H1 (cell line): Measurements from ENCODE around the gene FAM53B. TPM values are rescaled to one million over a fixed set of nuclear protein-coding genes. Genes with fewer than 3 reads are reported as not detected.

Experiments used
- CHD7 ChIP-seq: fragments of 300-600 bp; sonication (generic); IDR thresholded peaks from 2 replicates; pipeline ENCODE4 v1.7.1; 2012; ENCODE audit warnings: low read length, moderate library complexity, mild to moderate bottlenecking, inconsistent platforms; ENCODE audit not compliant: insufficient replicate concordance
- EP300 ChIP-seq, 2 experiments: IDR thresholded peaks; 1 replicate in 1 of 2; 2 replicates in 1 of 2; pipeline ENCODE4 v1.6.1; 2011 to 2012; ENCODE audit warnings: low read depth in 2 of 2, low read length in 2 of 2, mild to moderate bottlenecking in 2 of 2, borderline replicate concordance in 1 of 2, inconsistent platforms in 1 of 2, moderate library complexity in 1 of 2
- HDAC2 ChIP-seq, 2 experiments: fragments of 300-600 bp in 1 of 2; sonication (generic) in 1 of 2; IDR thresholded peaks; 2 replicates each; pipeline ENCODE4 v1.6.1; 2011 to 2012; ENCODE audit warnings: low read depth in 2 of 2, low read length in 2 of 2, mild to moderate bottlenecking in 2 of 2, moderate library complexity in 2 of 2, borderline replicate concordance in 1 of 2, inconsistent platforms in 1 of 2
- JUN ChIP-seq: IDR thresholded peaks from 2 replicates; pipeline ENCODE4 v1.6.1; 2011; ENCODE audit warnings: low read depth, mild to moderate bottlenecking, improper control_type of control experiment, low read length
- SIRT6 ChIP-seq: IDR thresholded peaks from one replicate; pipeline ENCODE4 v1.7.1; 2012; ENCODE audit warnings: low read length, inconsistent platforms
- SP1 ChIP-seq: IDR thresholded peaks from 2 replicates; pipeline ENCODE4 v1.6.1; 2011; ENCODE audit warnings: low read depth, low read length
- polyA plus RNA-seq, 7 experiments: library from polyadenylated mRNA; depleted of rRNA in 3 of 7; stranded (reverse) in 5 of 7; unstranded in 2 of 7; fragments of >200 nt in 5 of 7; fragments of 200-250 nt in 2 of 7; gene quantifications; 1 replicate in 5 of 7; 2 replicates in 1 of 7; 4 replicates in 1 of 7; pipeline versions ENCODE4 v1.2.1 to v1.2.3, GENCODE V29; 2011 to 2013; ENCODE audit warnings: missing spikeins in 2 of 7, mixed read lengths in 2 of 7
- total RNA-seq: library from RNA; stranded (reverse); fragmentation: NEBNext Ultra II Directional; extraction: Animal tissue kit (Norgen Biotek cat#: 25700); gene quantifications from 2 replicates; pipeline ENCODE4 v1.2.1, GENCODE V29; 2021

FAM53B gene
- total and polyA plus RNA-seq, 2 of the 8 experiments (the other 6 are each of a cell fraction or from before 2014, with no cell fraction given), result 5.3 to 14.4 TPM

- TF ChIP-seq CHD7 (no peak), JUN (no peak), EP300 (IDR thresholded peaks at IDR 0.05; ENCODE audit: borderline replicate concordance in 1 of 2, low read depth in 2 of 2, low read length in 2 of 2) (no peak), SIRT6 (no peak), SP1 (no peak), HDAC2 (IDR thresholded peaks at IDR 0.05; ENCODE audit: borderline replicate concordance in 1 of 2, low read depth in 2 of 2, low read length in 2 of 2) (no peak)
Observed at GRCh38 chr10:124667425-124668345, 76.5 kb downstream of the FAM53B start (continued).
